ENCODE measurements around the gene ALPP. TPM values are rescaled to one million over a fixed set of nuclear protein-coding genes. Genes with fewer than 3 reads are reported as not detected.

The ALPP gene
- total RNA-seq, 2 experiments from 2014 or later: not detected

GRCh38 chr2:232395586-232395985 lies 17.0 kb downstream of the ALPP start:
- CTCF ChIA-PET (ENCODE audit: unreplicated experiment): no interaction called here
- intact Hi-C loops (cut with micrococcal nuclease; ENCODE audit: unreplicated experiment): no loop called here
- no peak overlapping the region for H2AFZ ChIP-seq (ENCODE audit: low read length)

DNA sequence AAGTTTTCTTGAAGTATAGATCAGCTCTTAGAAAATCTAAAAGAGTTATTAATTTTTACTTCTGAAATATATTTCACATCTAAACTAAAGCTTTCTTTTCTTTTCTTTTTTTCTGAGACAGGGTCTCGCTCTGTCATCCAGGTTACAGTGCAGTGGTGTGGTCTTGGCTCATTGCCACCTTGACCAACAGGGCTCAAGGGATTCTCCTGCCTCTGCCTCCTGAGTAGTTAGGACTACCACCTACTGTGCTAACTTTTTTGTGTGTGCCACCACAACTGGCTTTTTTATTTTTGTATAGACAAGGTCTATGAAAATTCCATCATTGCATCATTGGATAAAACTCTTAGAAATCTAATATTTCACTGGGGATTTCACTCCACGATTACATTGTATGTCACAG lies 18.1 kb downstream of the ALPP start:
- H3K4me1 ChIP-seq (ENCODE audit: insufficient read depth, low read length, poor library complexity, severe bottlenecking): peaks cover 5% of the 10 kb centered on the region
- TF ChIP-seq, protein P1, sequence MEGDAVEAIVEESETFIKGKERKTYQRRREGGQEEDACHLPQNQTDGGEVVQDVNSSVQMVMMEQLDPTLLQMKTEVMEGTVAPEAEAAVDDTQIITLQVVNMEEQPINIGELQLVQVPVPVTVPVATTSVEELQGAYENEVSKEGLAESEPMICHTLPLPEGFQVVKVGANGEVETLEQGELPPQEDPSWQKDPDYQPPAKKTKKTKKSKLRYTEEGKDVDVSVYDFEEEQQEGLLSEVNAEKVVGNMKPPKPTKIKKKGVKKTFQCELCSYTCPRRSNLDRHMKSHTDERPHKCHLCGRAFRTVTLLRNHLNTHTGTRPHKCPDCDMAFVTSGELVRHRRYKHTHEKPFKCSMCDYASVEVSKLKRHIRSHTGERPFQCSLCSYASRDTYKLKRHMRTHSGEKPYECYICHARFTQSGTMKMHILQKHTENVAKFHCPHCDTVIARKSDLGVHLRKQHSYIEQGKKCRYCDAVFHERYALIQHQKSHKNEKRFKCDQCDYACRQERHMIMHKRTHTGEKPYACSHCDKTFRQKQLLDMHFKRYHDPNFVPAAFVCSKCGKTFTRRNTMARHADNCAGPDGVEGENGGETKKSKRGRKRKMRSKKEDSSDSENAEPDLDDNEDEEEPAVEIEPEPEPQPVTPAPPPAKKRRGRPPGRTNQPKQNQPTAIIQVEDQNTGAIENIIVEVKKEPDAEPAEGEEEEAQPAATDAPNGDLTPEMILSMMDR (conservative IDR thresholded peaks at IDR 0.05; ENCODE audit: low read length): no peak
- no peak for TF ChIP-seq EZH2phosphoT487 (IDR thresholded peaks at IDR 0.05; ENCODE audit: borderline replicate concordance, low read depth, low read length)
- no peak overlapping the region for H3K4me2 ChIP-seq (ENCODE audit: low read length)
- BruUV-seq (replicated peaks): no TSS peak
- H3K9me3 ChIP-seq (ENCODE audit: low read length): no peaks in the 10 kb centered on the region
- H3K9me2 ChIP-seq (ENCODE audit: insufficient read depth, low read length): no peaks in the 10 kb centered on the region
- H2AFZ ChIP-seq (ENCODE audit: low read length): no peak overlapping the region
- intact Hi-C loops (cut with micrococcal nuclease; ENCODE audit: unreplicated experiment): no loop called here
- DNase-seq (ENCODE audit: low spot score): no peak
- no peaks in the 10 kb centered on the region for H4K20me1 ChIP-seq (ENCODE audit: insufficient read depth, low read length)
- H3K36me3 ChIP-seq (ENCODE audit: insufficient read depth, low read length): no peaks in the 10 kb centered on the region
- H3K27ac ChIP-seq (ENCODE audit: low read depth, low read length, poor library complexity, severe bottlenecking): no peak overlapping the region
- no peaks in the 10 kb centered on the region for H3K79me2 ChIP-seq (ENCODE audit: insufficient read depth, low read depth, low read length)
- CTCF ChIA-PET (ENCODE audit: unreplicated experiment): no interaction called here
- no peak overlapping the region for H3K4me3 ChIP-seq (ENCODE audit: low read depth, low read length, poor library complexity, severe bottlenecking)
- POLR2A ChIA-PET: interaction anchor here (1.2 kb wide), 1 partner anchor 33 kb away, joined by 8 read pairs; no protein-coding TSS in a partner anchor

More at GRCh38 chr2:232395586-232395985, 17.0 kb downstream of the ALPP start:
- H3K9me2 ChIP-seq (ENCODE audit: insufficient read depth, low read length): no peaks in the 10 kb centered on the region
- POLR2A ChIA-PET: interaction anchor here (1.2 kb wide), 1 partner anchor 34 kb away, joined by 8 read pairs; no protein-coding TSS in a partner anchor
- TF ChIP-seq EZH2phosphoT487 (IDR thresholded peaks at IDR 0.05; ENCODE audit: borderline replicate concordance, low read depth, low read length): no peak
- TF ChIP-seq, protein P1 (conservative IDR thresholded peaks at IDR 0.05; ENCODE audit: low read length): no peak
- no peak overlapping the region for H3K27ac ChIP-seq (ENCODE audit: low read depth, low read length, poor library complexity, severe bottlenecking)
- BruUV-seq (replicated peaks): no TSS peak
- H3K9me3 ChIP-seq (ENCODE audit: low read length): no peaks in the 10 kb centered on the region
- H4K20me1 ChIP-seq (ENCODE audit: insufficient read depth, low read length): no peaks in the 10 kb centered on the region
- no peak overlapping the region for H3K4me2 ChIP-seq (ENCODE audit: low read length)
- H3K4me3 ChIP-seq (ENCODE audit: low read depth, low read length, poor library complexity, severe bottlenecking): no peak overlapping the region
- H3K4me1 ChIP-seq (ENCODE audit: insufficient read depth, low read length, poor library complexity, severe bottlenecking): peaks cover 5% of the 10 kb centered on the region
- no peaks in the 10 kb centered on the region for H3K36me3 ChIP-seq (ENCODE audit: insufficient read depth, low read length)
- DNase-seq (ENCODE audit: low spot score): no peak
- H3K79me2 ChIP-seq (ENCODE audit: insufficient read depth, low read depth, low read length): no peaks in the 10 kb centered on the region

GRCh38 chr2:232398293-232399034 lies 19.9 kb downstream of the ALPP start:
- ChIA-PET POLR2A (interaction anchor here (0.7 kb wide), 3 partner anchors 105 to 268 kb away, joined by 3 to 5 read pairs (median 4); no protein-coding TSS in a partner anchor), CTCF (ENCODE audit: unreplicated experiment) (interaction anchor here (1.0 kb wide), 1 partner anchor 36 kb away, joined by 3 read pairs; no protein-coding TSS in a partner anchor)
- H2AFZ ChIP-seq (ENCODE audit: low read length): no peak overlapping the region

More at GRCh38 chr2:232398293-232399034, 19.9 kb downstream of the ALPP start:
- H3K9me2 ChIP-seq (ENCODE audit: insufficient read depth, low read length): no peaks in the 10 kb centered on the region
- no peak overlapping the region for H3K4me3 ChIP-seq (ENCODE audit: low read depth, low read length, poor library complexity, severe bottlenecking)
- TF ChIP-seq EZH2phosphoT487 (IDR thresholded peaks at IDR 0.05; ENCODE audit: borderline replicate concordance, low read depth, low read length): no peak
- TF ChIP-seq, protein P1 (conservative IDR thresholded peaks at IDR 0.05; ENCODE audit: low read length): no peak
- peaks cover 5% of the 10 kb centered on the region for H3K4me1 ChIP-seq (ENCODE audit: insufficient read depth, low read length, poor library complexity, severe bottlenecking)
- H3K4me2 ChIP-seq (ENCODE audit: low read length): no peak overlapping the region
- BruUV-seq (replicated peaks): no TSS peak
- H3K79me2 ChIP-seq (ENCODE audit: insufficient read depth, low read depth, low read length): no peaks in the 10 kb centered on the region
- no peak overlapping the region for H3K27ac ChIP-seq (ENCODE audit: low read depth, low read length, poor library complexity, severe bottlenecking)
- no peak for DNase-seq (ENCODE audit: low spot score)
- H3K36me3 ChIP-seq (ENCODE audit: insufficient read depth, low read length): no peaks in the 10 kb centered on the region
- H3K9me3 ChIP-seq (ENCODE audit: low read length): no peaks in the 10 kb centered on the region
- no peaks in the 10 kb centered on the region for H4K20me1 ChIP-seq (ENCODE audit: insufficient read depth, low read length)
- intact Hi-C loops (cut with micrococcal nuclease; ENCODE audit: unreplicated experiment): no loop called here
